ENCODE data around the gene COPS3.
A peak's percentile ranks its signal among the peaks of the same experiment; 100 is the strongest.

DNA sequence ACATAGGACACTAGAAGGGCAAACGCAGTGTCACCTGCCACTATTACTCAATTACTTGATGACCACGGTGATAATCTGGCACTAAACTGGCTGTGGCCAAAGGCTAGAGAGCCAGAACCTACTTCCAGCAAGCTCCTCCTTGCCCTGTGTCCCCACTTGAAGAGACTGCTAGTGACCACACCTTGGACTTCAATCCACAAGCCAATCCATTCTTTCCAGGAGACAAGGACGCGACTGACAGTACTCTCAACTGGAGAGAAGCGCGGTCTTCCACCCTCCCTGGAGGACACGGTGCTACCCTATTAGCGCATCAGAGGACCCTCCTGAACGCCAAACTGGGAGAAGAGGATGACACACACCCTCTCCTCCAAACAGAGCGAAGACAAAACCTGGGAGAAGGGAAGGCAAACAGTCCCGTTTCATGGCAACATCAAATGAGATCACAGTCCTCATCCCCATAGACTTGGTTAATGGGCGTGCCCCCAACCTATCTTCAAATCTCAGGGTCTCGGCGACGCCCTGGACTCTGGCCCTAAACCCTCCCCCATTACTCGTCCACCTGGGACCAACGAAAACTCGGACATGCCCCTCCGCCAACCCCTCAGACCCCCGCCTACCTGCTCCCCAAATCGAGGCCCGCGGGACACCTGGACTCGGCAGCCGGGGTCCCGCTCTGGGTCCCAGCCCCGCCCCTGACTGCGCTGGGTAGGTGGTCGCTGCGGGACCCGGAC, 44.6 kb downstream of the COPS3 start:
- TF ChIP-seq, protein P1, sequence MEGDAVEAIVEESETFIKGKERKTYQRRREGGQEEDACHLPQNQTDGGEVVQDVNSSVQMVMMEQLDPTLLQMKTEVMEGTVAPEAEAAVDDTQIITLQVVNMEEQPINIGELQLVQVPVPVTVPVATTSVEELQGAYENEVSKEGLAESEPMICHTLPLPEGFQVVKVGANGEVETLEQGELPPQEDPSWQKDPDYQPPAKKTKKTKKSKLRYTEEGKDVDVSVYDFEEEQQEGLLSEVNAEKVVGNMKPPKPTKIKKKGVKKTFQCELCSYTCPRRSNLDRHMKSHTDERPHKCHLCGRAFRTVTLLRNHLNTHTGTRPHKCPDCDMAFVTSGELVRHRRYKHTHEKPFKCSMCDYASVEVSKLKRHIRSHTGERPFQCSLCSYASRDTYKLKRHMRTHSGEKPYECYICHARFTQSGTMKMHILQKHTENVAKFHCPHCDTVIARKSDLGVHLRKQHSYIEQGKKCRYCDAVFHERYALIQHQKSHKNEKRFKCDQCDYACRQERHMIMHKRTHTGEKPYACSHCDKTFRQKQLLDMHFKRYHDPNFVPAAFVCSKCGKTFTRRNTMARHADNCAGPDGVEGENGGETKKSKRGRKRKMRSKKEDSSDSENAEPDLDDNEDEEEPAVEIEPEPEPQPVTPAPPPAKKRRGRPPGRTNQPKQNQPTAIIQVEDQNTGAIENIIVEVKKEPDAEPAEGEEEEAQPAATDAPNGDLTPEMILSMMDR (IDR thresholded peaks at IDR 0.05) = no peak
- peak; percentile 76 to 82 for TF ChIP-seq POLR2A (IDR thresholded peaks at IDR 0.05)

All from Peyer's patch (tissue), 4 donors.